Left lung (tissue), 10 donors: ENCODE measurements around the gene LAMTOR2. TPM values are rescaled to one million over a fixed set of nuclear protein-coding genes. Genes with fewer than 3 reads are reported as not detected.

ENCODE experiments used
- ATAC-seq: fragments of 200-7000 bp; cut with Tn5 transposase; one replicate; pipeline ENCODE4 v1.9.1; 2020; ENCODE audit warnings: moderate library complexity
- DNase-seq, 4 donors: peaks; one replicate each; pipeline ENCODE4 v3.0.0-alpha.2; 2013 to 2020
- H3K27ac ChIP-seq, 2 donors: fragments of 200-600 bp; sonication (generic) in 1 of 2; one replicate each; pipeline versions ENCODE4 v1.5.0 to v1.8.0; 2020 to 2021
- H3K27me3 ChIP-seq, 2 donors: fragments of 200-600 bp; sonication (generic) in 1 of 2; one replicate each; pipeline versions ENCODE4 v1.5.0 to v1.8.0; 2020 to 2021
- H3K36me3 ChIP-seq, 2 donors: fragments of 200-600 bp; sonication (generic) in 1 of 2; one replicate each; pipeline versions ENCODE4 v1.5.0 to v1.8.0; 2020 to 2021
- H3K4me1 ChIP-seq, 2 donors: fragments of 200-600 bp; one replicate each; pipeline ENCODE4 v1.8.0; 2021
- H3K4me3 ChIP-seq, 2 donors: fragments of 200-600 bp; sonication (generic) in 1 of 2; one replicate each; pipeline versions ENCODE4 v1.5.0 to v1.8.0; 2020 to 2021; ENCODE audit warnings: mild to moderate bottlenecking in 1 of 2
- H3K9me3 ChIP-seq, 2 donors: fragments of 200-600 bp; sonication (generic) in 1 of 2; one replicate each; pipeline versions ENCODE4 v1.5.0 to v1.8.0; 2020 to 2021
- intact Hi-C, 2 donors: fragments of 100-400 bp; cut with DNase I; formaldehyde crosslinking; loops; one replicate each; pipeline versions ENCODE4 v1.11.2 to v1.14.2; 2022
- polyA plus RNA-seq, 6 donors: library from polyadenylated mRNA; unstranded; fragments of 120-200 nt; gene quantifications; one replicate each; pipeline ENCODE4 v1.2.1, GENCODE V29; 2013; ENCODE audit not compliant: insufficient read length in 6 of 6
- total RNA-seq, 2 donors: library from RNA; stranded (reverse); fragmentation: NEBNext Ultra II Directional; extraction: Animal tissue kit (Norgen Biotek cat#: 25700); gene quantifications; one replicate each; pipeline ENCODE4 v1.2.1, GENCODE V29; 2021
- TF ChIP-seq, protein P1 (sequence below), 2 donors: fragments of 200-600 bp; sonication (generic) in 1 of 2; IDR thresholded peaks; one replicate each; pipeline versions ENCODE4 v1.5.0 to v1.8.0; 2021; ENCODE audit warnings: antibody characterized with exemption in 2 of 2
- donor health status: DM: no; HTN: yes; CAD: no.
- donor health status: DM: no; HTN: no; CAD: no.

LAMTOR2 gene
- total and polyA plus RNA-seq, 8 donors = 39.0 to 71.0 (median 48.3) TPM

DNA sequence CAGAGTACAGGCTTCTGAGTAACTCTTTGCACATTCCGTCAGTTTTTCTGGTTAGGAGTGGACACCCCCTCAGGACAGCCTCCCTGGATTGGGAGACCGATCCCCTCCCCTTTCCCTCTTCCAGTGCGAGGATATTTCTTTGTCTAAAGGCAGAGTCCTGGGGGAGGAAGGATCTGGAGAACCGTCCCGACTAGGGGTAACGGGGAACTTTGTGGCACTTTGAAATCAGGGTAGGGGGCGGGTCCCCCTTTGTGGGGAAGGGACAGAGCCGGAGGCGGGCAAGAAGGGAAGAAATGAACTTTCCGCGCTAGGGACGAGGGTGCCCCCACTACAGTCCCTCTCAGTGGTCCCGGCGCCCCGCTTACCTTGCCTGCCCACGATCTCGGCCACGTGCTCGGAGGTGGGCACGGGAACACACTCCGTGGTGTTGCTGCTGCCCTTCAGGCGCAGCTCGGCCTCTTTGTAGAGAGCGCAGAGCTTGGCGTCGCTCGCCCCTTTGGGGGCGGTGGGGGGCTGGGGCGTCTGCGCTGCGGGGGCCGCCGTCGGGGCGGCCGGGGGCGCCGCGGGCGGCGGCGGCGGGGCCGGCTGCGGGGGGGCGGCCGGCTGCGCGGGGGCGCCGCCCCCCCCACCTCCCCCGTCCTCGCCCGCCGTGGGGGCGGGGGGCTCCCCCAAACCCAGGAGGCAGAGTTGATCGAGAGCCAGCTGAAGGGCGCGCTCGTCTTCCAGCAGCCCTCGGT lies 26.8 kb downstream of the LAMTOR2 start:
- DNase-seq = no peak
- no peak for ATAC-seq
- Histone ChIP-seq H3K9me3 (no peaks in the 10 kb centered on the region), H3K4me3 (peak overlapping the region; percentile 62 to 63), H3K27me3 (peaks cover 0 to 65% of the 10 kb centered on the region in 2 donors), H3K36me3 (no peaks in the 10 kb centered on the region), H3K4me1 (peaks cover 5 to 30% of the 10 kb centered on the region in 2 donors), H3K27ac (no peak overlapping the region)
- TF ChIP-seq, protein P1, sequence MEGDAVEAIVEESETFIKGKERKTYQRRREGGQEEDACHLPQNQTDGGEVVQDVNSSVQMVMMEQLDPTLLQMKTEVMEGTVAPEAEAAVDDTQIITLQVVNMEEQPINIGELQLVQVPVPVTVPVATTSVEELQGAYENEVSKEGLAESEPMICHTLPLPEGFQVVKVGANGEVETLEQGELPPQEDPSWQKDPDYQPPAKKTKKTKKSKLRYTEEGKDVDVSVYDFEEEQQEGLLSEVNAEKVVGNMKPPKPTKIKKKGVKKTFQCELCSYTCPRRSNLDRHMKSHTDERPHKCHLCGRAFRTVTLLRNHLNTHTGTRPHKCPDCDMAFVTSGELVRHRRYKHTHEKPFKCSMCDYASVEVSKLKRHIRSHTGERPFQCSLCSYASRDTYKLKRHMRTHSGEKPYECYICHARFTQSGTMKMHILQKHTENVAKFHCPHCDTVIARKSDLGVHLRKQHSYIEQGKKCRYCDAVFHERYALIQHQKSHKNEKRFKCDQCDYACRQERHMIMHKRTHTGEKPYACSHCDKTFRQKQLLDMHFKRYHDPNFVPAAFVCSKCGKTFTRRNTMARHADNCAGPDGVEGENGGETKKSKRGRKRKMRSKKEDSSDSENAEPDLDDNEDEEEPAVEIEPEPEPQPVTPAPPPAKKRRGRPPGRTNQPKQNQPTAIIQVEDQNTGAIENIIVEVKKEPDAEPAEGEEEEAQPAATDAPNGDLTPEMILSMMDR (IDR thresholded peaks at IDR 0.05) = no peak
- intact Hi-C loops = no loop called here

GRCh38 chr1:156081917-156082308 lies 27.3 kb downstream of the LAMTOR2 start:
- peak overlapping the region; percentile 62 to 63 for H3K4me3 ChIP-seq
- intact Hi-C loops = no loop called here
- TF ChIP-seq, protein P1 (IDR thresholded peaks at IDR 0.05) = no peak
- H3K9me3 ChIP-seq = no peaks in the 10 kb centered on the region
- no peak overlapping the region for H3K27ac ChIP-seq
- H3K27me3 ChIP-seq = peaks cover 0 to 59% of the 10 kb centered on the region in 2 donors
- ATAC-seq = no peak
- peaks cover 8 to 26% of the 10 kb centered on the region in 2 donors for H3K4me1 ChIP-seq
- no peaks in the 10 kb centered on the region for H3K36me3 ChIP-seq
- DNase-seq = peak in 1 of 4 donors; percentile 60

- DNase-seq = peak; percentile 79 to 94 (median 90)
- Histone ChIP-seq H3K9me3 (no peaks in the 10 kb centered on the region), H3K4me1 (peaks cover 8 to 26% of the 10 kb centered on the region in 2 donors), H3K36me3 (no peaks in the 10 kb centered on the region), H3K27me3 (peaks cover 0 to 55% of the 10 kb centered on the region in 2 donors), H3K27ac (peak within 1 kb of the TSS; percentile 37 to 45), H3K4me3 (peak within 1 kb of the TSS; percentile 62 to 63)
- TF ChIP-seq, protein P1 (IDR thresholded peaks at IDR 0.05) = no peak
- intact Hi-C loops = no loop called here
- peak; percentile 85 for ATAC-seq
These were observed 27.9 kb downstream of the LAMTOR2 start, which contains the start of gene MEX3A for GRCh38 chr1:156082309-156083091. MEX3A (minus strand) TSS chr1:156082465; CDS start chr1:156081998, 467 bp downstream.

DNA sequence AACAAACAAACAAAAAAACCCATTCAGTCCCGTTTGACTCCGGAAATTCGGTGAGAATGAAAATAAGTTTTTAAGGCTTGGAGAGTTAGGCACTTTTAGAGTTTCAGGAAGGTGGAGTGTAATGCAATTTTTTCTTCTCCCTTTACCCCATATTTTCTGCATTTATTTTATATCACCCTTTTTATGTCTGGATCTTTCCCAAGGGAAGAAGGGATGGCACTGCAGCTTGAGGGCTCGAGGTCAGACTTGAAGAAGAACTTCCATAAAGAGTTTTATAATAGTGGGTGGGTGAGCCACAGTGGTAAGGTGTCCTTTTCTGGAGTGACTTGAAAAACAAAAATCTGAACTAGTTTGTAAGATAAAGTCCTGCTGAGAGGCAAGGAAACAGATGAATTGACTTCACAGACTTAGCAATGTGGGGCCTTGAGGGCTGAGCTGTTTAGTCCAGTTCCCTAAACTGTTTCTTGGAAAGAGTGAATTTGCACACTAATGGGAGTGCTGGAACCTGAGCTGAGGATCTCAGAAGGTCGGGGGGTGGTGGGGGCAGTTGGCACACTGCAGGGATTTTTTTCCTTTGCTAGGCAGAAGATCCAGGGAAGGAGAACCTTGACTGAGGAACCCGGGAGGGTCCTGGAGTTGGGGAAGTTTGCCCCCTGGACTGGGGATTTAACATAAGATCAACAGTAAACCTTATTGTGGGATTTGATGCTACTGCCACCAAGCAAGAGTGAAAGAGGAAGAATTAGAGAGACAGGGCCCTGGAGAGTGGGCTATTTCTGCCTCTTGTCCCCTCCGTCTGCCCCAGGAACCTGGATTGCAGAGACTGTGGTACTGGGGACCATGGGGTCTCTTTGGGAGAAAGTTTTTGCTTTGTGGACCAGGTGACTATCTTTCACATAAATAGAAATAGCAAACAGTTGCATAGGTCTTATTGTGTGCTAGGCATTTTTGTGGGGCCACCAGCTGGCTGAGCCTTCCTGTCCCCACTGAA lies 29.5 kb downstream of the LAMTOR2 start:
- TF ChIP-seq, protein P1 (IDR thresholded peaks at IDR 0.05) = no peak
- Histone ChIP-seq H3K4me1 (peaks cover 8 to 26% of the 10 kb centered on the region in 2 donors), H3K27ac (no peak overlapping the region), H3K36me3 (no peaks in the 10 kb centered on the region), H3K4me3 (peak overlapping the region in 1 of 2 donors; percentile 62), H3K9me3 (no peaks in the 10 kb centered on the region), H3K27me3 (peaks cover 0 to 55% of the 10 kb centered on the region in 2 donors)
- intact Hi-C loops = no loop called here
- no peak for DNase-seq
- no peak for ATAC-seq
